Measurements from ENCODE around the gene METTL8. TPM values are rescaled to one million over a fixed set of nuclear protein-coding genes. Genes with fewer than 3 reads are reported as not detected.

The METTL8 gene
- polyA plus RNA-seq, 2 of the 4 experiments (the other 2 are of a cell fraction): 21.8 to 58.3 TPM

DNA sequence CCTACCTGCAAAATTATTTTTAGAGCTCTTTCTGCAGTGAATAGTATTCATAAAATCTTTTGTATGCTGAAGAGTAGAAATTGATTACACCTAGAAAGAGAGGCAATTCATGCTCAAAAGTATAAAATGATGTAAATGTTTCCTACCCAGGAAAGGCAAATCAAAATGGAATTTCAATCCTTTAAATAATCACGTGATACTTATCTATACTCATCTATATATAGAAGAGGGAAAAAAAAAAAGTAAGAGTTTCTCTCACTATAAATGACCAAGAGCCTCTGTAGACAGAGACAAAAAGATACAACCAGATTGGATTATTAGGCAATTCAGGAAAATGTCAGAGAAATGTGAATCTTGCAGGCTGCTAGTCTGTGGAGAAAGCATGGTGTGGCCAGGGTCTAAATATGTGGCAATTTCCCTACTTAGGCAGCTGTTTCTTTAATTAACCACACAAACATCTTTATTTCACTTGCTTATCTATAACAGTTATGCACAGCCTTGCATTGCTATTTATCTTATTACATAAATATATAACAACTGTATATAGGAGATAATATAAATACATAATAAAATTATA lies 39.5 kb downstream of the METTL8 start:
- DNase-seq (ENCODE audit: low read depth in 1 of 2, low spot score in 1 of 2) (no peak), ATAC-seq (no peak), FAIRE-seq (no peak)
- 85% methylated on average over 1 of the region's 1 CpG for WGBS (ENCODE audit: missing lambda C conversion rate)
- H3K4me3 ChIP-seq: no peak overlapping the region
- H3K4me2 ChIP-seq: no peak overlapping the region
- POLR2A ChIA-PET: no interaction called here
- no peak for TF ChIP-seq JUN (IDR thresholded peaks at IDR 0.05)
- no peak for TF ChIP-seq RCOR1 (IDR thresholded peaks at IDR 0.05; ENCODE audit: low read depth, low read length)
- TF ChIP-seq, protein P1, sequence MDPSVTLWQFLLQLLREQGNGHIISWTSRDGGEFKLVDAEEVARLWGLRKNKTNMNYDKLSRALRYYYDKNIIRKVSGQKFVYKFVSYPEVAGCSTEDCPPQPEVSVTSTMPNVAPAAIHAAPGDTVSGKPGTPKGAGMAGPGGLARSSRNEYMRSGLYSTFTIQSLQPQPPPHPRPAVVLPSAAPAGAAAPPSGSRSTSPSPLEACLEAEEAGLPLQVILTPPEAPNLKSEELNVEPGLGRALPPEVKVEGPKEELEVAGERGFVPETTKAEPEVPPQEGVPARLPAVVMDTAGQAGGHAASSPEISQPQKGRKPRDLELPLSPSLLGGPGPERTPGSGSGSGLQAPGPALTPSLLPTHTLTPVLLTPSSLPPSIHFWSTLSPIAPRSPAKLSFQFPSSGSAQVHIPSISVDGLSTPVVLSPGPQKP (IDR thresholded peaks at IDR 0.05; ENCODE audit: low read depth, low read length): no peak
- TF ChIP-seq REST (IDR thresholded peaks at IDR 0.05): no peak
- no peak for TF ChIP-seq CHD4 (IDR thresholded peaks at IDR 0.05; ENCODE audit: borderline replicate concordance)
- TF ChIP-seq MAFK (IDR thresholded peaks at IDR 0.05; ENCODE audit: partially characterized antibody): no peak
- no peak for TF ChIP-seq USF2 (IDR thresholded peaks at IDR 0.05)
- TF ChIP-seq HOXB5 (CRISPR knock-in tag; IDR thresholded peaks at IDR 0.05): no peak
- no peak for TF ChIP-seq MYC (IDR thresholded peaks at IDR 0.05; ENCODE audit: borderline replicate concordance, low read length)
- no peak for TF ChIP-seq GATA3 (IDR thresholded peaks at IDR 0.05; ENCODE audit: borderline replicate concordance)
- TF ChIP-seq EHF (CRISPR knock-in tag; IDR thresholded peaks at IDR 0.05): no peak
- TF ChIP-seq RFX5 (IDR thresholded peaks at IDR 0.05): no peak
- TF ChIP-seq RAD21 (conservative IDR thresholded peaks at IDR 0.05 in 1 of 2, IDR thresholded peaks at IDR 0.05 in 1 of 2): no peak
- no peak for TF ChIP-seq CEBPB (IDR thresholded peaks at IDR 0.05)
- TF ChIP-seq, protein P2, sequence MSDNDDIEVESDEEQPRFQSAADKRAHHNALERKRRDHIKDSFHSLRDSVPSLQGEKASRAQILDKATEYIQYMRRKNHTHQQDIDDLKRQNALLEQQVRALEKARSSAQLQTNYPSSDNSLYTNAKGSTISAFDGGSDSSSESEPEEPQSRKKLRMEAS (IDR thresholded peaks at IDR 0.05): no peak
- TF ChIP-seq CHD2 (IDR thresholded peaks at IDR 0.05; ENCODE audit: low read length, partially characterized antibody): no peak
- no peak for TF ChIP-seq NR3C1 (IDR thresholded peaks at IDR 0.05)
- no peak for TF ChIP-seq SREBF2 (IDR thresholded peaks at IDR 0.05)
- no peak for TF ChIP-seq HOXA7 (CRISPR knock-in tag; IDR thresholded peaks at IDR 0.05)
- TF ChIP-seq ATOH8 (CRISPR knock-in tag; IDR thresholded peaks at IDR 0.05; ENCODE audit: low read depth): no peak
- H3K27ac ChIP-seq: no peak overlapping the region
- CTCF ChIA-PET: interaction anchor here (0.7 to 0.9 kb wide), 2 partner anchors 82 to 243 kb away, joined by 3 to 4 read pairs; no protein-coding TSS in a partner anchor
- peaks cover 25% of the 10 kb centered on the region for H3K4me1 ChIP-seq
- H3K9me3 ChIP-seq: no peaks in the 10 kb centered on the region

DNA sequence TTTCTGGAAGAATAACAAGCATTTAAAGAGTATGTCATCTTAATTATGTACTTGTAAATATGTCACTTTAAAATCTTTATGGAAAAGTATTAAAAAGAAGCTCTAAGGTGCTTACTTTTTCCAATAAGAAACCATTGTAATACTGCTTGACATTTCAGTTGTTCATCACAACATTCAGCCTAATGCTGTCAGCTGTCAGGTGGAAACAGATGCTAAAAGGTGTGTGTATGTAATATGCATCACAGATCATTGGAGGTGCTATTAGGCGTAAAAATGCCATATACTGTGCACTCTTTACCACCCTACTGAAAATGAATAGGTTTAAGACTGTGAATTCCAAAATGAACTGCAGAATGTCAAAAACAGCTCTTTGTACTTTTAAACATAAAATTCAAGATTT lies 40.3 kb downstream of the METTL8 start:
- CTCF ChIA-PET: interaction anchor here (0.7 kb wide), 1 partner anchor 242 kb away, joined by 4 read pairs; no protein-coding TSS in a partner anchor
- no peak for DNase-seq (ENCODE audit: low read depth in 1 of 2, low spot score in 1 of 2)
- ATAC-seq: no peak
- H3K4me1 ChIP-seq: peaks cover 25% of the 10 kb centered on the region
- TF ChIP-seq ATOH8 (CRISPR knock-in tag; IDR thresholded peaks at IDR 0.05; ENCODE audit: low read depth) (no peak), FOSB (CRISPR knock-in tag; IDR thresholded peaks at IDR 0.05) (no peak), POLR2A (IDR thresholded peaks at IDR 0.05; ENCODE audit: low read length) (no peak)
- no peaks in the 10 kb centered on the region for H3K9me3 ChIP-seq
- H3K4me2 ChIP-seq: no peak overlapping the region
- no peak overlapping the region for H3K27ac ChIP-seq
- 96% methylated on average over 1 of the region's 1 CpG for WGBS (ENCODE audit: missing lambda C conversion rate)
- POLR2A ChIA-PET: no interaction called here
- no peak for FAIRE-seq
- no peak overlapping the region for H3K4me3 ChIP-seq

Measured in A549 (cell line).